ENCODE data around the gene ZNF22.

Gene ZNF22

DNA sequence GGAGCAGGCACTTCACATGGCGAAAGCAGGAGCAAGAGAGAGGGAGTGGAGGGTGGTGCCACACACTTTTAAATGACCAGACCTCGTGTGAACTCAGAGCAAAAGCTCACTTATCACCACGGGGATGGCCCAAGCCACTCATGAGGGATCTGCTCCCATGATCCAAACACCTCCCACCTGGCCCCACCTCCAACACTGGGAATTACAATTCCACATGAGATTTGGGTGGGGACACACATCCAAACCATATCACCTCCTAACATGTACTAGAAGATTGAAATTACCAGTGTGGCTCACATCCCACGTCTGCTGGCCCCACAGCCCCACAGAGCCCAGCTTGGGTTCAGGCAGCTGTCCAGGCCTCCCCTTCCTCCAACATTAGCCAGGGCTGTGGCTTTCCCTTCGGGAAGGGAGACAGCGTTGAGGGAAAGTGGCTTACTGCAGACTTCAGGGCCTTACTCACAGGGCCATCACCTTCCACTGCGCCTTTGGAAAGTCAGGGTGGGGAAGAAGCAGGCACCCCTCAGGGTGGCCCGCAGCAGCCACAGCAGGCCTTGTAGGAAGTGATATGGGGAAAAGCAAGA is 29.8 kb upstream of the ZNF22 start:
- no peak for DNase-seq (ENCODE audit: extremely low read depth, low read depth)

GRCh38 chr10:44971434-44971833 is 29.3 kb upstream of the ZNF22 start:
- TF ChIP-seq, protein P1, sequence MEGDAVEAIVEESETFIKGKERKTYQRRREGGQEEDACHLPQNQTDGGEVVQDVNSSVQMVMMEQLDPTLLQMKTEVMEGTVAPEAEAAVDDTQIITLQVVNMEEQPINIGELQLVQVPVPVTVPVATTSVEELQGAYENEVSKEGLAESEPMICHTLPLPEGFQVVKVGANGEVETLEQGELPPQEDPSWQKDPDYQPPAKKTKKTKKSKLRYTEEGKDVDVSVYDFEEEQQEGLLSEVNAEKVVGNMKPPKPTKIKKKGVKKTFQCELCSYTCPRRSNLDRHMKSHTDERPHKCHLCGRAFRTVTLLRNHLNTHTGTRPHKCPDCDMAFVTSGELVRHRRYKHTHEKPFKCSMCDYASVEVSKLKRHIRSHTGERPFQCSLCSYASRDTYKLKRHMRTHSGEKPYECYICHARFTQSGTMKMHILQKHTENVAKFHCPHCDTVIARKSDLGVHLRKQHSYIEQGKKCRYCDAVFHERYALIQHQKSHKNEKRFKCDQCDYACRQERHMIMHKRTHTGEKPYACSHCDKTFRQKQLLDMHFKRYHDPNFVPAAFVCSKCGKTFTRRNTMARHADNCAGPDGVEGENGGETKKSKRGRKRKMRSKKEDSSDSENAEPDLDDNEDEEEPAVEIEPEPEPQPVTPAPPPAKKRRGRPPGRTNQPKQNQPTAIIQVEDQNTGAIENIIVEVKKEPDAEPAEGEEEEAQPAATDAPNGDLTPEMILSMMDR (IDR thresholded peaks at IDR 0.05; ENCODE audit: low read depth, low read length), result no peak
- no peak for DNase-seq (ENCODE audit: extremely low read depth, low read depth)

More for the DNA sequence above, 29.8 kb upstream of the ZNF22 start:
- TF ChIP-seq, protein P1 (IDR thresholded peaks at IDR 0.05; ENCODE audit: low read depth, low read length), result no peak

GRCh38 chr10:44971935-44972757 is 28.6 kb upstream of the ZNF22 start:
- TF ChIP-seq, protein P1 (IDR thresholded peaks at IDR 0.05; ENCODE audit: low read depth, low read length), result no peak
- no peak for DNase-seq (ENCODE audit: extremely low read depth, low read depth)

- TF ChIP-seq, protein P1 (IDR thresholded peaks at IDR 0.05; ENCODE audit: low read depth, low read length), result no peak
- no peak for DNase-seq (ENCODE audit: extremely low read depth, low read depth)
These were observed 27.8 kb upstream of the ZNF22 start for GRCh38 chr10:44972874-44973306.

DNA sequence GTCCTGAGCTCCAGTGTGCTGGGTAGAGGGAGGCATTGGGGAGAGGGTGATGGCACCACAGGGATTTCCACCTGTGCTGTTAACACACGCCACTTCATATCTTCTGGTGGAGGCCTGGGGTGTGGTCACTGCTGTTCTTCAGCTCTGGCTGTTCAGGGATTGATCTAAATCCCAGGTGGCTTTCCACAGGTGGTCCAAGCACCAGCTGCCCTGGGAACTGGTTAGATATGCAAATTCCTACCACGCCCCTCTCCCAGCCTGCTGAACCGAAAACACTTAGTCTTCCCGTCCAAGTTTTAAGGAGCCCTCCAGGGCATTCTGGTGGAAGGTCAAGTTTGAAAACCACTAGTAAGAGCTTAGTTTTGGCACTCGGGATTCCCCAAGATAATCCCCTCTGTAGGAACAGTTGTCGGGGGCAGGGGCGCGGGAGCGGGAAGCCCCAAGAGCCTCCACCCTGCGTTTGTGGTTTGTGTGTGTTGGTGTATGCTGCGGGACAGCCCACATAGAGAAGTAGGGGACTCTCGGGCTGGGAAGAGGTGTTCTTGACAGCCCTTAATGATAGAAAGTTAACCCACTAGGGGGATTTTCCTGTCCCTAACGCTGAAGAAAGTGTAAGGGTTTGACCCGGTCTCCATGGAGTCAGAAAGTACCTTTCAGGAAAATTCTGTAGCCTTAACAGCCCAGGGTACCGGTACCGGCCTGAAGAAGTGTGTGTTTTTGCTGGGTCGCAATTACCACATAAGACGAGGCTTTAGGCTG is 27.2 kb upstream of the ZNF22 start:
- TF ChIP-seq, protein P1 (IDR thresholded peaks at IDR 0.05; ENCODE audit: low read depth, low read length), result no peak
- no peak for DNase-seq (ENCODE audit: extremely low read depth, low read depth)

DNA sequence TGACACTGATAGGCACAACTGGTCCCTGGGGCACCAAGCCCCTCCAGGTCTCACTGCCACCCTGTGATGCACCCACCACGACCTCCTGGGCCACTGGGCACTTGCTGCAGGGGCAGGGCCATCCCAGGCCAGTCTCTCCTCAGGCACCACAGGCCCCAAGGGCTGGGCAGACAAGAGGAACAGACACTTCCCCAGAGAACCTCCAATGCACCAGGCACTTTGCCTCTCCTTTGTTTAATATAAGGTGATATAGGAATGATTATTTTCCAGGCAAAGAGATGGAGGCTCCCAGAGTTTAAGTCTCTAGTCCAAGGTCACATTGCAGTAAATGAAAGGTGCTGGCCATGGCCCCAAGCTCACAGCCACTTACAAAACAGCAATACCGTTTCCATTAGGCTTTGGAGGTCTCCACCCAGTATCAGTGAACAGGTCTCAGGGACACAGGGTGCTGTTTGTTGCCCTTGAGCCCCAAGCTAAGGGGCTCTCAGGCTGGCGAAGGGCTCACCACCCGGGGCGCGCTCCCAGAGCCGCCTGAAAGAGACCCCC is 26.6 kb upstream of the ZNF22 start:
- DNase-seq (ENCODE audit: extremely low read depth, low read depth), result no peak
- TF ChIP-seq, protein P1 (IDR thresholded peaks at IDR 0.05; ENCODE audit: low read depth, low read length), result no peak
